Thoracic aorta (tissue), 2 donors: ENCODE results near the gene NCKAP5L. TPM values are rescaled to one million over a fixed set of nuclear protein-coding genes. Genes with fewer than 3 reads are reported as not detected.
"Not testable (repeated sequence)": the region's sequence is repeated elsewhere in the genome, so short reads cannot be mapped to it uniquely, and the experiment has no call there.

Experiments used
- ATAC-seq: fragments of 150-250 bp; one replicate; pipeline ENCODE4 v1.8.0; 2017; ENCODE audit warnings: low read depth; ENCODE audit not compliant: insufficient number of reproducible peaks, low FRiP score
- DNase-seq: peaks from one replicate; pipeline ENCODE4 v3.0.0-alpha.2; 2020; ENCODE audit warnings: low spot score
- H3K27ac ChIP-seq, 2 donors: fragments of 200-600 bp; sonication (generic); 1 replicate in 1 of 2; 2 replicates in 1 of 2; pipeline ENCODE4 v1.5.1; 2016; ENCODE audit warnings: mild to moderate bottlenecking in 2 of 2, moderate library complexity in 2 of 2
- H3K27me3 ChIP-seq: fragments of 200-600 bp; sonication (generic); replicated peaks from 2 replicates; pipeline ENCODE4 v1.6.0; 2016; ENCODE audit warnings: mild to moderate bottlenecking; ENCODE audit not compliant: insufficient read depth
- H3K36me3 ChIP-seq: fragments of 200-600 bp; sonication (generic); one replicate; pipeline ENCODE4 v1.5.1; 2016
- H3K4me1 ChIP-seq, 2 donors: fragments of 200-600 bp; sonication (generic); 1 replicate in 1 of 2; 2 replicates in 1 of 2; pipeline versions ENCODE4 v1.5.1 to v1.6.0; 2016; ENCODE audit warnings: low read depth in 2 of 2, mild to moderate bottlenecking in 1 of 2; ENCODE audit not compliant: control insufficient read depth in 1 of 2
- H3K4me3 ChIP-seq: fragments of 200-600 bp; sonication (generic); 2 replicates; pipeline ENCODE4 v1.5.1; 2016; ENCODE audit warnings: mild to moderate bottlenecking
- H3K9me3 ChIP-seq: fragments of 200-600 bp; sonication (generic); 2 replicates; pipeline ENCODE4 v1.5.1; 2016
- CTCF ChIP-seq: fragments of 200-600 bp; sonication (generic); IDR thresholded peaks from one replicate; pipeline ENCODE4 v1.5.1; 2019; ENCODE audit warnings: antibody characterized with exemption
- total RNA-seq, 2 donors: library from RNA; depleted of rRNA; stranded (reverse); fragments of >200 nt; gene quantifications; one replicate each; pipeline versions ENCODE4 v1.1.0 to v1.2.3, GENCODE V29; 2016

The NCKAP5L gene
- total RNA-seq, 2 donors from 2014 or later, result 34.9 to 38.0 TPM

- Histone ChIP-seq H3K36me3 (peaks cover 13% of the 10 kb centered on the region), H3K27me3 (no peaks in the 10 kb centered on the region), H3K9me3 (no peaks in the 10 kb centered on the region), H3K27ac (no peak overlapping the region), H3K4me3 (no peak overlapping the region), H3K4me1 (peaks cover 0 to 2% of the 10 kb centered on the region in 2 donors)
- TF ChIP-seq CTCF, result no peak
- ATAC-seq, result no peak
- DNase-seq, result no peak
Measured at GRCh38 chr12:49789992-49790391, 38.2 kb downstream of the NCKAP5L start.

DNA sequence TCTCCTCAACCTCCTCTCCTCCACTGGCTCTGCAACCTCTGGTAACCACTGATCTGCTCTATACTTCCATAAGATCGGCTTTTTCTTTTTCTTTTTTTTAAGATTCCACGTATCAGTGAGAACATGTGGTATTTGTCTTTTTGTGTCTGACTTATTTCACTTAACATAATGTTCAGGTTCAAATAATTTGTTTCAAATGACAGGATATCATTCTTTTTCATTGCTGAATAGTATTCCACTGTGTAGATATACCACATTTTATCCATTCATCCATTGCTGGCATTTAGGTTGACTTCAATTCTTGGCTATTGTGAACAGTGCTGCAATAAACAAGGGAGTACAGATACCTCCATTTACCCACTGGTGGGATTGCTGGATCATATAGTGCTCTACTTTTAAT lies 40.5 kb downstream of the NCKAP5L start:
- ATAC-seq (no peak), DNase-seq (no peak)
- no peak for TF ChIP-seq CTCF
- H3K27ac ChIP-seq, result no peak overlapping the region
- H3K4me1 ChIP-seq, result peaks cover 16 to 20% of the 10 kb centered on the region in 2 donors
- no peak overlapping the region for H3K4me3 ChIP-seq
- no peaks in the 10 kb centered on the region for H3K27me3 ChIP-seq
- H3K36me3 ChIP-seq, result peaks cover 13% of the 10 kb centered on the region
- no peaks in the 10 kb centered on the region for H3K9me3 ChIP-seq

DNA sequence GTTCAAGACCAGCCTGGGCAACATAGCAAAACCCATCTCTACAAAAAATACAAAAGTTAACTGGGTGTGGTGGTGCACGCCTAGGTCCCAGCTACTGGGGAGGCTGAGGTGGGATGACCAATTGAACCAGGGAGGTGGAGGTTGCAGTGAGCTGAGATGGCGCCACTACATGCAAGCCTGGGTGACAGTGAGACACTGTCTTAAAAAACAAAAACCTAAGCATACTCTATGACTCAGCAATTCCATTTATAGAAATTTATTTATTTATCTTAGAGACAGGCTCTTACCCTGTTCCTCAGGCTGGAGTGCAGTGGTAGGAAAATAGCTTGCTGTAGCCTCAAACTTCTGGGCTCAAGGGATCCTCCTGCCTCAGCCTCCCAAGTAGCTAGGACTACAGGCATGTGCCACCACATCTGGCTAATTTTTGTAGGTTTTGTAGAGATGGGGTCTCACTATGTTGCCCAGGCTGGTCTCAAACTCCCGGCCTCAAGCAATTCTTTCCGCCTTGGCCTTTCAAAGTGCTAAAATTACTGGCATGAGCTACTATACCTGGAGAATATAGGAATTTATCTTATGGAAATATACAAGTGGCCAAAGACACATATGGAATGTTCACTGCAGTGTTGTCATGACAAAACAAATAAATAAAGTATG lies 43.3 kb downstream of the NCKAP5L start:
- ATAC-seq, result no peak
- DNase-seq, result no peak
- Histone ChIP-seq H3K9me3 (no peaks in the 10 kb centered on the region), H3K4me3 (no peak overlapping the region), H3K27me3 (no peaks in the 10 kb centered on the region), H3K36me3 (peaks cover 2% of the 10 kb centered on the region), H3K4me1 (peaks cover 16 to 20% of the 10 kb centered on the region in 2 donors), H3K27ac (peak overlapping the region in 1 of 2 donors; percentile 56)
- no peak for TF ChIP-seq CTCF

DNA sequence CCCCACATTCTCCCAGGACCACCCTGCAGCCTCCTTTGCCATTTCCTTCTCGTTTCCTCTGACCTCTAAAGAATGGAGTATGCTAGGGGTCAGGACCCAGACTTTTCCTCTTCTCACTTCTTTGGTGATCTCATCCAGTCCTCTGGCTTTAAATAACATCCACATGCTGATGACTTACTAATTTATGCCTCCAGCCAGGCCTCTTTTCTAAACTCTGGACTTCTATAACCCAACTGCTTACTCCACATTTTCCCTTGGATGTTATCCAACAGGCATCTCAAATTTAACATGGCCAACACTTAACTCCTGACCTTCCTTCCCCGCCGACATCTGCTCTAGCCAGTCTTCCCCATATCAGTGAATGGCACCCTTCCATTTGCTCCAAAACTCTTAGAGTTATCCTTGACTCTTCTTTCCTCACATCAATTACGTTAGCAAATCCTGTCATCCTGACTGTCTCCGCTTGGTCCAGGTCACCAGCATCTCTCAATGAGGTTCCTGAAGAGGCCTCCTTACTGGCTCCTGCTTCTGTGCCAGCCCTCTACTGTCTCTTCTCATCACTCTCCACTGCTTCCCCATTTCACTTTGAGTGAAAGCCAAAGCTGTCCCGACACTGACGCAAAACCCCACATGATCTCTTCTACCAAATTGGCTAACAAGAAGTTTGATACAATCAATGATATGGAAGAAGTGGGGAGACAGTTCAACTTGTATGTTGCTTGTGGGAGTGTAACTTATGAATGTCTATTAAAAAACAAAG lies 44.1 kb downstream of the NCKAP5L start:
- H3K4me3 ChIP-seq, result no peak overlapping the region
- no peaks in the 10 kb centered on the region for H3K36me3 ChIP-seq
- H3K4me1 ChIP-seq, result peaks cover 16 to 20% of the 10 kb centered on the region in 2 donors
- no peaks in the 10 kb centered on the region for H3K27me3 ChIP-seq
- peak overlapping the region; percentile 23 to 56 for H3K27ac ChIP-seq
- ATAC-seq, result peak; percentile 82
- TF ChIP-seq CTCF, result no peak
- H3K9me3 ChIP-seq, result no peaks in the 10 kb centered on the region
- DNase-seq, result no peak

- not testable (repeated sequence) for H3K27me3 ChIP-seq, H3K4me3 ChIP-seq, ATAC-seq, H3K9me3 ChIP-seq, H3K36me3 ChIP-seq, H3K27ac ChIP-seq, DNase-seq
- H3K4me1 ChIP-seq, result peaks cover 16 to 24% of the 10 kb centered on the region in 2 donors
Measured at GRCh38 chr12:49780914-49781313, 47.3 kb downstream of the NCKAP5L start.
